GM12878 (cell line): Measurements from ENCODE around the gene SLC12A6.

Experiments used
- EZH2 ChIP-seq: IDR thresholded peaks from 2 replicates; pipeline ENCODE4 v1.6.1; 2012; ENCODE audit warnings: low read depth, mild to moderate bottlenecking, control low read depth, inconsistent platforms, low read length, borderline replicate concordance; ENCODE audit not compliant: control insufficient read depth
- NFYB ChIP-seq: IDR thresholded peaks from 2 replicates; pipeline ENCODE4 v1.6.1; 2011; ENCODE audit warnings: low read depth, mild to moderate bottlenecking, low read length, improper control_type of control experiment, moderate library complexity; ENCODE audit not compliant: insufficient read depth
- NR2F1 ChIP-seq: fragments of 450-650 bp; conservative IDR thresholded peaks from 2 replicates; pipeline ENCODE4 v1.6.1; 2017; ENCODE audit warnings: mild to moderate bottlenecking
- REST ChIP-seq: IDR thresholded peaks from 2 replicates; pipeline ENCODE4 v1.6.1; 2012; ENCODE audit warnings: mild to moderate bottlenecking, low read depth, low read length
- RFX5 ChIP-seq: IDR thresholded peaks from 2 replicates; pipeline ENCODE4 v1.6.1; 2011; ENCODE audit warnings: low read depth, low read length, improper control_type of control experiment
- TF ChIP-seq, protein P1 (sequence below): fragments of 450-650 bp; IDR thresholded peaks from 2 replicates; pipeline ENCODE4 v1.6.1; 2017; ENCODE audit warnings: mild to moderate bottlenecking, moderate library complexity
- TF ChIP-seq, protein P2 (sequence below): fragments of 450-650 bp; IDR thresholded peaks from 2 replicates; pipeline ENCODE4 v1.6.1; 2016; ENCODE audit warnings: mild to moderate bottlenecking
- TF ChIP-seq, protein P3 (sequence below), 3 experiments: IDR thresholded peaks in 2 of 3; conservative IDR thresholded peaks in 1 of 3; 2 replicates each; pipeline ENCODE4 v1.5.1; 2011; ENCODE audit warnings: low read depth in 3 of 3, low read length in 3 of 3, mild to moderate bottlenecking in 3 of 3, control low read depth in 2 of 3, moderate library complexity in 2 of 3, inconsistent platforms in 1 of 3, mixed read lengths in 1 of 3; ENCODE audit not compliant: control insufficient read depth in 2 of 3, insufficient read depth in 1 of 3; ENCODE audit errors: extremely low read depth in 1 of 3

DNA sequence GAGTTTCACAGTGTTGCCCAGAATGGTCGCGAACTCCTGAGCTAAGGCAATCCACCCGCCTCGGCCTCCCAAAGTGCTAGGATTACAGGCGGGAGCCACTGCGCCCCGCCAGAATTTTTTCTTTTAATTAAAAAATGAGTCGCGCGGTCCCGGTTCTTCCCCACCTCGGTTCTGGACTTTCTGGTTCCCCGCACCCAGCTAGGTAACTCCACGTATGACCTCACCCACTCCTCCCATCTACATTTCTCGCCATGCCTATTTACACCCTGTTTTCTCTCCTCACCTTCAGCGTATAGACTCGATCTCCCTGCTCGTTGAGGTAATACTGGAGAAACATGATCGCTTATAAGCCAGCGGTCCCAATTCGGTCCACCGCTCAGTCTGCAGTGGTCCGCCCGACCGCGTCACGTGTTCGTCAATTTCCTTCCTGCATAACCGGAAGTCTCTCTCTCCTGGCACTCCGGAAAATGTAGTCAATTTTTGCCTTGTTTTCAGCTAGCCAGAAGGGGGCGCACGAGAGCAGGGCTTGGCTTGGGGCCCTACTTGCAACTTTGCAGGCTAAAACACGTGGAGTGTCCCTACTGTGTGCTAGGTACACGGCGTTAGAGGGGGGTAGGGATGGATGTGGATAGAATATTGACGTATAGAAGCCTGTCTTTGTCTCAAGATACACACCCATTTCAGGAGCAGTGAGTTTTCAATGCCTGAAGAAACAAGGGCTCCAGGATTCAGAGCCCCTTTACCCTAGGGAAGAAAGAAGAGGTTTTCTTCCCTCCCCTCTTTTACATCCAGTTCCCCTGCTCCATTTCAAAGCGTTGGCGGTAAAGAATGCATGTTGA lies 5.4 kb upstream of the SLC12A6 start, which contains the start of the genes NOP10 and NUTM1:
- TF ChIP-seq, protein P1, sequence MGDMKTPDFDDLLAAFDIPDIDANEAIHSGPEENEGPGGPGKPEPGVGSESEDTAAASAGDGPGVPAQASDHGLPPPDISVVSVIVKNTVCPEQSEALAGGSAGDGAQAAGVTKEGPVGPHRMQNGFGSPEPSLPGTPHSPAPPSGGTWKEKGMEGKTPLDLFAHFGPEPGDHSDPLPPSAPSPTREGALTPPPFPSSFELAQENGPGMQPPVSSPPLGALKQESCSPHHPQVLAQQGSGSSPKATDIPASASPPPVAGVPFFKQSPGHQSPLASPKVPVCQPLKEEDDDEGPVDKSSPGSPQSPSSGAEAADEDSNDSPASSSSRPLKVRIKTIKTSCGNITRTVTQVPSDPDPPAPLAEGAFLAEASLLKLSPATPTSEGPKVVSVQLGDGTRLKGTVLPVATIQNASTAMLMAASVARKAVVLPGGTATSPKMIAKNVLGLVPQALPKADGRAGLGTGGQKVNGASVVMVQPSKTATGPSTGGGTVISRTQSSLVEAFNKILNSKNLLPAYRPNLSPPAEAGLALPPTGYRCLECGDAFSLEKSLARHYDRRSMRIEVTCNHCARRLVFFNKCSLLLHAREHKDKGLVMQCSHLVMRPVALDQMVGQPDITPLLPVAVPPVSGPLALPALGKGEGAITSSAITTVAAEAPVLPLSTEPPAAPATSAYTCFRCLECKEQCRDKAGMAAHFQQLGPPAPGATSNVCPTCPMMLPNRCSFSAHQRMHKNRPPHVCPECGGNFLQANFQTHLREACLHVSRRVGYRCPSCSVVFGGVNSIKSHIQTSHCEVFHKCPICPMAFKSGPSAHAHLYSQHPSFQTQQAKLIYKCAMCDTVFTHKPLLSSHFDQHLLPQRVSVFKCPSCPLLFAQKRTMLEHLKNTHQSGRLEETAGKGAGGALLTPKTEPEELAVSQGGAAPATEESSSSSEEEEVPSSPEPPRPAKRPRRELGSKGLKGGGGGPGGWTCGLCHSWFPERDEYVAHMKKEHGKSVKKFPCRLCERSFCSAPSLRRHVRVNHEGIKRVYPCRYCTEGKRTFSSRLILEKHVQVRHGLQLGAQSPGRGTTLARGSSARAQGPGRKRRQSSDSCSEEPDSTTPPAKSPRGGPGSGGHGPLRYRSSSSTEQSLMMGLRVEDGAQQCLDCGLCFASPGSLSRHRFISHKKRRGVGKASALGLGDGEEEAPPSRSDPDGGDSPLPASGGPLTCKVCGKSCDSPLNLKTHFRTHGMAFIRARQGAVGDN = peak; percentile 76
- TF ChIP-seq RFX5 (no peak), NR2F1 (no peak), REST (no peak), NFYB (no peak), EZH2 (no peak)
- TF ChIP-seq, protein P2, sequence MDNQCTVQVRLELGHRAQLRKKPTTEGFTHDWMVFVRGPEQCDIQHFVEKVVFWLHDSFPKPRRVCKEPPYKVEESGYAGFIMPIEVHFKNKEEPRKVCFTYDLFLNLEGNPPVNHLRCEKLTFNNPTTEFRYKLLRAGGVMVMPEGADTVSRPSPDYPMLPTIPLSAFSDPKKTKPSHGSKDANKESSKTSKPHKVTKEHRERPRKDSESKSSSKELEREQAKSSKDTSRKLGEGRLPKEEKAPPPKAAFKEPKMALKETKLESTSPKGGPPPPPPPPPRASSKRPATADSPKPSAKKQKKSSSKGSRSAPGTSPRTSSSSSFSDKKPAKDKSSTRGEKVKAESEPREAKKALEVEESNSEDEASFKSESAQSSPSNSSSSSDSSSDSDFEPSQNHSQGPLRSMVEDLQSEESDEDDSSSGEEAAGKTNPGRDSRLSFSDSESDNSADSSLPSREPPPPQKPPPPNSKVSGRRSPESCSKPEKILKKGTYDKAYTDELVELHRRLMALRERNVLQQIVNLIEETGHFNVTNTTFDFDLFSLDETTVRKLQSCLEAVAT = peak; percentile 17; the same call in 1 of the 2 replicates
- TF ChIP-seq, protein P3, sequence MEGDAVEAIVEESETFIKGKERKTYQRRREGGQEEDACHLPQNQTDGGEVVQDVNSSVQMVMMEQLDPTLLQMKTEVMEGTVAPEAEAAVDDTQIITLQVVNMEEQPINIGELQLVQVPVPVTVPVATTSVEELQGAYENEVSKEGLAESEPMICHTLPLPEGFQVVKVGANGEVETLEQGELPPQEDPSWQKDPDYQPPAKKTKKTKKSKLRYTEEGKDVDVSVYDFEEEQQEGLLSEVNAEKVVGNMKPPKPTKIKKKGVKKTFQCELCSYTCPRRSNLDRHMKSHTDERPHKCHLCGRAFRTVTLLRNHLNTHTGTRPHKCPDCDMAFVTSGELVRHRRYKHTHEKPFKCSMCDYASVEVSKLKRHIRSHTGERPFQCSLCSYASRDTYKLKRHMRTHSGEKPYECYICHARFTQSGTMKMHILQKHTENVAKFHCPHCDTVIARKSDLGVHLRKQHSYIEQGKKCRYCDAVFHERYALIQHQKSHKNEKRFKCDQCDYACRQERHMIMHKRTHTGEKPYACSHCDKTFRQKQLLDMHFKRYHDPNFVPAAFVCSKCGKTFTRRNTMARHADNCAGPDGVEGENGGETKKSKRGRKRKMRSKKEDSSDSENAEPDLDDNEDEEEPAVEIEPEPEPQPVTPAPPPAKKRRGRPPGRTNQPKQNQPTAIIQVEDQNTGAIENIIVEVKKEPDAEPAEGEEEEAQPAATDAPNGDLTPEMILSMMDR (IDR thresholded peaks at IDR 0.05 in 2 of 3, conservative IDR thresholded peaks at IDR 0.05 in 1 of 3; ENCODE audit: control insufficient read depth in 2 of 3, extremely low read depth in 1 of 3, insufficient read depth in 1 of 3, low read depth in 3 of 3, low read length in 3 of 3) = peak; percentile 96 to 99 (median 97)
